Left kidney (tissue), 8 donors: ENCODE results near the gene ESR1. TPM values are rescaled to one million over a fixed set of nuclear protein-coding genes. Genes with fewer than 3 reads are reported as not detected.

Experiments
- DNase-seq: peaks from one replicate; pipeline ENCODE4 v3.0.0-alpha.2; 2013
- long read RNA-seq, 8 donors: transcript quantifications; one replicate each; lab custom pipeline, GENCODE V29; 2026
- polyA plus RNA-seq: library from polyadenylated mRNA; unstranded; fragments of 120-200 nt; gene quantifications from one replicate; pipeline ENCODE4 v1.2.1, GENCODE V29; 2013; ENCODE audit not compliant: insufficient read length

The ESR1 gene
- 2.1 TPM for polyA plus RNA-seq
- long read RNA-seq, donor 1, result 0 reads
- long read RNA-seq, donor 2, result 0 reads
- long read RNA-seq, donor 3, result 0 reads
- long read RNA-seq, donor 4, result 0 reads
- long read RNA-seq, donor 5, result 0 reads
- long read RNA-seq, donor 6, result 0 reads
- long read RNA-seq, donor 7, result 0 reads
- long read RNA-seq, donor 8, result 0 reads

DNA sequence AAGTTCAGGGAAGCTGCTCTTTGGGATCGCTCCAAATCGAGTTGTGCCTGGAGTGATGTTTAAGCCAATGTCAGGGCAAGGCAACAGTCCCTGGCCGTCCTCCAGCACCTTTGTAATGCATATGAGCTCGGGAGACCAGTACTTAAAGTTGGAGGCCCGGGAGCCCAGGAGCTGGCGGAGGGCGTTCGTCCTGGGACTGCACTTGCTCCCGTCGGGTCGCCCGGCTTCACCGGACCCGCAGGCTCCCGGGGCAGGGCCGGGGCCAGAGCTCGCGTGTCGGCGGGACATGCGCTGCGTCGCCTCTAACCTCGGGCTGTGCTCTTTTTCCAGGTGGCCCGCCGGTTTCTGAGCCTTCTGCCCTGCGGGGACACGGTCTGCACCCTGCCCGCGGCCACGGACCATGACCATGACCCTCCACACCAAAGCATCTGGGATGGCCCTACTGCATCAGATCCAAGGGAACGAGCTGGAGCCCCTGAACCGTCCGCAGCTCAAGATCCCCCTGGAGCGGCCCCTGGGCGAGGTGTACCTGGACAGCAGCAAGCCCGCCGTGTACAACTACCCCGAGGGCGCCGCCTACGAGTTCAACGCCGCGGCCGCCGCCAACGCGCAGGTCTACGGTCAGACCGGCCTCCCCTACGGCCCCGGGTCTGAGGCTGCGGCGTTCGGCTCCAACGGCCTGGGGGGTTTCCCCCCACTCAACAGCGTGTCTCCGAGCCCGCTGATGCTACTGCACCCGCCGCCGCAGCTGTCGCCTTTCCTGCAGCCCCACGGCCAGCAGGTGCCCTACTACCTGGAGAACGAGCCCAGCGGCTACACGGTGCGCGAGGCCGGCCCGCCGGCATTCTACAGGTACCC lies at the start of gene ESR1:
Gene ESR1 (plus strand): TSS at position 170 of the 858 bp plus-strand sequence. CDS start 231 bp downstream, at position 401.
- no peak for DNase-seq

DNA sequence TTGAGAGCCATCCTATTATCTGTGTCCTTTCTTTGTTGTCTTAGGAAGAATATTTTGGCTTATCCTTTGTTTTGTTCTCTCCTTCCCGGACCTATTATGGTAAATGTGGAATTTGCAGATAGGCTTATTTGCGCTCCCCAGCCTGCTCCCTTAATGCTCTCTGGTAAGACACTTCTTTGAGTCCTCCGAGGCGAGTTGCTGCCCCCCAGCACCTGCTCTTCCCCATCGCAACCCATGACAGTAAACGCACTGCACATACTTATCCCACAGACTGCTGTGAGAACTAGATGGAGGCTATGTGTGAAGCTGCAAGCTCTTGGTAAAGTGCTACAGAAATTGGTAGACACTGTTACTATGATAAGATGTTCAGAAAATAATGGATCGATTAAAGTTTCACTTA lies 47.0 kb upstream of the ESR1 start:
- DNase-seq, result no peak

DNA sequence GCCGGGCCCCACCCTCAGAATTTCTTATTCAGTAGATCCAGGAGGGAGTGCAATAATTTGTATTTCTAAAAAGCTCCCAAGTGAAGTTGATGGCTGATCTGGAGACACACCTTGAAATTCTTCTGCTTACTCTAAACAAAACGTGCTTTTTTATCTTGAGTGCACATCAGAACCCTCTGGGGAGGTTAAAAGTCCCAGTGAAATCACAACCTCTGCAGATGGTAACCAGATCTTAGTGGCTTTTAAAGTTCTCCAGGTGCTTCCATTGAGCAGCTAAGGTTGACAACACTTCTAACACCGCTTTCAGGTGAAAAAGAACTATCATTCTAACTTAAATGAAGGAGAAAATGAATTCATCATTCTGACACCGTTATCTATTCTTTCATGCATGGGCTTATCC lies 45.6 kb upstream of the ESR1 start:
- no peak for DNase-seq

DNA sequence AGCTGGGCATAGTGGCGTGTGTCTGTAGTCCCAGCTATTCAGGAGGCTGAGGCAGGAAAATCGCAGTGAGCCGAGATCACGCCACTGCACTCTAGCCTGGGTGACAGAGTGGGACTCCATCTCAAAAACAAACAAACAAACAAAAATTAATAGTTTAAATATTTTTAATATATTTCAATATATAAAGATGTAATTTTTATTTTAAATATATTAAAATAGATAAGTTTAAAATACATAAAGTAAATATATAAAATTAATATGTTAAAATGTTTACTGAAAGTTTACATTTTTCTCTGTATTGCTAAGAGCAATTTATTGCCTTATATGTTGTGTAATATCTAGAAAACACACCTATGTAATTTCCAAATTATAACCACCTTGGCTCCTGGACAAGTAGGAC lies 44.7 kb upstream of the ESR1 start:
- DNase-seq, result no peak

DNA sequence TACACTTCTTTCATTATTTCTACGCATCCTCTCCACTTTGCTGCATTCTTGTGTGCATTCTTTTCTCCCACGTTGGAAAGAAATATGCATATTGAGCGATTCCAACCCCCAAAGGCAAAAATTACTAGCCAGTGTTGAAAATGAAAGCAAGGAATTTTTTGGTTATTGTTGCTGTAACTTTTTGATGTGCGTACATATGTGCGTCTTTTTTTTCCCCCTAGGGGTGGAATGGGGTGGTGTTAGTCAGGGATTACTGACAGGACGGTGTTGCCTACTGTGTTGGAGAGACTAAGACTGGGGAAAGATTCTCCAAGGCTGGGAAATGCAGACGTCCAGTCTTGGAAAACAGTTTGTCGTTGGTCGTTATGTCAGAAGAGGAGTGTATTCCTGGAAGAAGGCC lies 44.2 kb upstream of the ESR1 start:
- no peak for DNase-seq

DNA sequence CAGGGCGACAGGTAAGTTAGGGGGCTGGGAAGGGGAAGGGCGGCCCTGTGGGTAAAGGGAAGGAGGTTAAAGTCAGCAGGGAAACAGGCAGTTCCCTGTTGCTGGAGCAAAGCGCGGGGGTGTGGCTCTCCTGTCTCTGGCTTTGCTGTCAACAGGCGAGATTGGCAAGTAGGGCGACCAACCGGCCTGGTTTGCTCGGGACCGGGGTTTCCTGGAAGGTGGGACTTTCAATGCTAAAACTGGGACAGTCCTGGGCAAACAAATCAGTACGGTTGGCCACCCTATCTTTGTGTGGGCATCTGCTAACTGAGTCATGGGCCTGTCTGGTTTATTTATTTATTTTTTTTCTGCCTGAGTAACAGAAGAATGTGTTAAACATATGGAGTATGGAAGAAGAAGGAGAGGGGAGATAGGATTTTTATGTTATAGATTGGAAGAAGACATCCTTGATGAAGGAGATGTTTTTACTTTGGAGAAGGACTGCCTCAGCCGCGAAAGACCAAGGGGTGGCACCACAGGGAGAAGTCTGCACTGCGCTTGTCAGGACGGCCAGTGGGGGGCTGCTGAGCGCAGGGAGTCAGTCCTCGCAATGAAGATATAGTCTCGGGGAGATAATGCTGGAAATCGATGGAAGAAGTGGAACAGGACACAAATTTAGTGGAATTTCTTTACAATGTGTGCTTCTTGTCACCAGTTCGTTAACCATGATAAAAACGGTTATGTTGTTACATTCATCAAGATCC lies 43.4 kb upstream of the ESR1 start:
- DNase-seq, result peak; percentile 39

DNA sequence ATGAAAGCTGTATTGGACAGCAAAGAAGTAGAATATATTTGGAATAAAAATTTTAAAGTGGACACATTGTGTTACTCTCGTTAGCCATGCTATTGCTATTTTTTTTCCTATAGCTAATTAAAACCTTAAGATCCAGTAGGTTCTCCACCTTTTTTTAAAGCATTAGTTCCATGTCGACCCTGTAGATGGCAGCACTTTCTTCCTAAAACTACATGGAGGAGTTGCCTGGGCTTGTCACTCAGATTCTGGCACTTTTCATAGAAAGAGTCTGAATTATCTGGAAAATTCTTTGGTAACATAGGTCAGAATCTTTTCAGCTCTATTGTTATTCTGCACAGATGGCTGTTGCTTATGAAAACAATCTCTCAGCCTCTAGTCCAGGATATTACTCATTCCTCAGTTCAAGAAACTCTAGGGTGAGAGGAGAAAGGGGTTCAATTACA lies 42.0 kb upstream of the ESR1 start:
- peak; percentile 72 for DNase-seq

DNA sequence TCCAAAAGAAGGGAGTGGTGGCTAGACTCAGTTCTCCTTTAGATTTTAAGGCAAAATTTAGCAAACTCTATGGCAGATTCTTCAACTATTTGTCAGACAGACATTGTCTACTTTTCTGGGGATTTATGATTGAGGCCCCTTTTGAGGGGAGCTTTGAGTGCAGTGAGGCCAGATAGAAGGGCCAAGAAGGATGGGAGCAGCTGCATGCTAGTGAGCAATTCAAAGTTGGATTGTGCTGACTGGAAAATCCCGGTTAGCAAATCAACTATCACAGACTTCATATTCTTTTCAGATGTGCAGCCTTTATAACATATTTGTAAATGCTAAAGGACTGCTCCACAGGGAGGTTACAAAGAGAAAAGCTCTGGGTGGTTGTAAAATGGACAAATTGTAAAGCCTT lies 35.0 kb upstream of the ESR1 start:
- DNase-seq, result no peak

DNA sequence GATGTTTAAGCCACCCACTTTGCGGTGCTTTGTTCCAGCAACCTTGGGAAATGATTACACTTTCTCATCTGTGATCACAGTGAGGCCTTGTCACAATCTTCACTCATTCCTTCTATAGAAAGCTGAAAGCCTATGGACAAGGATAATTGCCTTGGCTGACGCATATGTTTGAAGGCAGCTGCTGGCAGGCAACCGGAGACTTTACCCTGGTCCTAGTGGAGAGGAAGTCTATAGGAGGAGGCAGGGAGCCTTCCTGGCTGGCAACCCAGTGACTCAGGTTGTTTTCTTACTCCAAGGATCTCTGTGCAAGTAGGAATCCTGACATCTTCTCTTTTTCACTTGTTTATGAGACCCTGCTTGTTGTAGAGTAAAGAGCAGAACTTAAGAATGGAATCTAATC lies 34.1 kb upstream of the ESR1 start:
- no peak for DNase-seq

DNA sequence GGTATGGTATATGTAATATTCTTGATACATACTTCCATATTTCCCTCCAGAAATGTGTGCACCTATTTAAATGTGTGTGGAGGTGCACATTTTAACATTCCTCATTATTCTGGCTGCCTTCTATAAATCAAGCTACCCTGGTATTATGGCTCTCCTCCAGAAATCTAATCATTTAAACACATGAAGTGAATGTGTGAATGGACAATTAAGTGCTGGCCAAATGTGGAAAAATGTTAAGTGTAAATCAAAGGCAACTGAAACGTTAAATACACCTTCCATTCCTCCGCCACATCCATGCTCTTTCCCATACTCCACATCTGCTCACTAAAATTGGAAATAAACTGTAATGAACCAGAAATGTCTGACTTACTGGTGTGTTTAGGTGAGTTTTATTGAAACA lies 24.9 kb upstream of the ESR1 start:
- DNase-seq, result no peak

DNA sequence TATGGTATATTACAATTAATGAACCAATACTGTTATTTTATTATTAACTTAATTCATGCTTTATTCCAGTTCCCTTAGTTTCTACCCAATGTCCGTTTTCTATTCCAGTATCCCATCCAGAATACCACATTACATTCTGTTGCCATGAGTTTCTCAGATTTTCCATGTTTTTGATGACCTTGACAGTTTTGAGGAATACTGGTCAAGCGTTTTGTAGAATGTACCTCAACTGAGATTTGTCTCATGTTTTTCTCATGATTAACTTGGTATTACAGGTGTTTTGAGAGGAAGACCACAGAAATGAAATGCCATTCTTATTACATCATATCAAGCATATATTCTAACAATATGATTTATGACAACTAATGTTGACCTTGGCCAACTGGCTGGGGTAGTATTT lies 23.8 kb upstream of the ESR1 start:
- no peak for DNase-seq

DNA sequence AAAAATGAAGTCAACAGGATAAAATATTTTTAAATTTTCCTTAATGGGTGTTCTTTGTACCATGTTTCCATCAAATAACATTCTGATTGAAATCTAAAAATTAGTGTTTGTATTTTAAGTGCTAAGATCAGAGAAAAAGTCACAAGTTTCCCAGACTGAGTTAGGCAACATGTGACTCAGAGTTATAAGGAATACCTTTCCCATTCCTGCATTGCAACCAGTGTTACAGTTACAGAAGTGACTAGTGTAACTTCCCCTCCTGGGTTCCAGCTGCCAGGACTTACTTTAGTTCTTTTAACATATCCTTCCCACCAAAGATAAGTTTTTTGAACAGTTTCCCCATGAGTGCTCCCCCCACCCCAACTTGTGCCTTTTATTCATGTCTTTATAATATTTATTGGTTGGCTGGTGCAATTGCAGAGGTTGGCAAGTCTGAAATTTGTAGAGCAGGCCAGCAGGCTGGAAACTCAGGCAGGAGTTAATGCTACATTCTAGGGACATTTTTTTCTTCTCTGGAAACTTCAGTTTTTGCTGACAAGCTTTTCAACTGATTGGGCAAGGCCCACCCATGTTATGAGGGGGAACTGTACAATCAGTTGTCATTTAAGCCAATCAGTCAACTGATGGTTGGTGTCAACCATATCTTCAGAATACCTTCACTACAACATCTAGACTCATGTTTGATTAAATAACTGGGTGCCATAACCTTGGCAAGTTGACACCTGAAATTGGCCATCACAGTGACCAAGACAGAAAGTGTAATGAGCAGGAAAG lies 22.9 kb upstream of the ESR1 start:
- DNase-seq, result no peak

DNA sequence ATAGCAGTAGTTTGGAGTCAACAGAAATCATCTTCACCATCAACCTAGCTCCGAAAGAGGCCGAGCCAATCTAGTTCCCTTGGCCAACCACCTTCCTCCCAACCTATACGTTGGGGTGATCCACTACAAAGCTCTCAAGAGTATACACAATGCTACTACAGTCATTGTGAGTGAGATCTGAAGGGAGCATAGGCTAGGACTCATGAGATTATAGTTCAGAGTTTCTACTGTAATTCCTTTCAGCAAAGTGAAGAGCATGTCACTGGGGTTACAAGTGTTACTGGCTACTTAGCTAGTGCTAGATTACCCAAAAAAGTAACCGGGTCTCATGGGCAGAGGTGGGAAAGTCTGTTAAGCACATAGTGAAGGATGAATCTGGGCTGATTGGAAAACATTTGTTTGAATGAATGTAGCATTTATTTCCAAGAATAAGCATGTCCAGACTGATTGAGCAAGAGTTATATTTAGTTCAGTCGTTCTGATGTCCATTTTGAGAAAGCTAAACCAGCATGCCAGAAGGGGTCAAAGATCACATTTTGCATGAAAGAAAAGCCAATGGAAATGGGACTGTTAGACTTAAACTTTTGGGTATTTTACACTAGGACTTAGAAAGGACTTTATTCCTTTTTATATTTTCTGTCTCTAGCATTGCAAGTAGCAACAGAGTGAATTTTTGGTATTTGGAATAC lies 10.5 kb upstream of the ESR1 start:
- DNase-seq, result no peak

DNA sequence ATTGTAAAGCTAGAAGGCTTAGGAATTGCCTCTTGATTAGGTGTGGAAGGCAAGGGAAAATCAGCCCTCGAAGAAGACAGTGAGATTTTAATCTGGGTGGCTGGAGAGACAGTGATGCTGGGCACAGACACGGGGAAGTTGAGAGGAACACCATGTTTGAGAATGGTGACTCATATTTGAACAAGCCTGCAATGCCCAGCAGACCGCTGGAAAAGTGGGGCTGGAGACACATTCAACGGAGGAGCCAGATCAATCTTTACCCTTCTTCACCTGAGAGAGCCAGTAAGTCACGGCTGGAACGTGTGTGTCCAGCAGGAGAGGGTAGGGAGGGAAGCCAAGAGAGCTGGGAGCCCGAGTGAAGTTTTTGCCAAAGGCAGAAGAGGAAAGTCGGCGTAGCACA lies 3.7 kb upstream of the ESR1 start:
- DNase-seq, result no peak

DNA sequence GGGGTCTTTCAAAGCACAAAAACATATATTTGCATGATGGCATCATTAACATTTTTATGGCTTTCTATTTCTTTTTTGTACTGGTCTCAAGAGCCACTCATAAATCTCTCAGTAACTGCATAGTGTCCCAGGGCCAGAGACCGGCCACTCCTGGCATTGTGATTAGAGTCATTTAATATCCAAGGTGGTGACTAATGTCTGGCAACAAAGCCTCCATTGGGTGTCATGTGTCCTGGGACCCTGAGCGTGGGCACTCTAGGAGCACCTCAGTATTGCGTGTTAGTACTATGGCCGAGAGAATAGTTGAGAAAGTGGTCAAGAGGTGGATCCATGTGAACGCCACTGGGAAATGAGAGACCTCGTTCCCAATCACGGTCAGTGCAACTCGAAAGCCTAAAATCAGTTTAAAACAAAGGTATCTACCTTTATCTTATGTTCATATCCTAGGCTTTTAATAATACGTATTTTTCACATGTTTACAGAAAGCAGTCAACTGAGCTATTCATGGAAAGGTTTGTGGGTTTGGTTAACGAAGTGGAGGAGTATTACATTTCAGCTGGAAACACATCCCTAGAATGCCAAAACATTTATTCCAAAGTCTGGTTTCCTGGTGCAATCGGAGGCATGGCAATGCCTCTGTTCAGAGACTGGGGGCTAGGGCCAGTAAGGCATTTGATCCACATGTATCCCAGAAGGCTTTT lies 2.7 kb upstream of the ESR1 start:
- DNase-seq, result no peak

DNA sequence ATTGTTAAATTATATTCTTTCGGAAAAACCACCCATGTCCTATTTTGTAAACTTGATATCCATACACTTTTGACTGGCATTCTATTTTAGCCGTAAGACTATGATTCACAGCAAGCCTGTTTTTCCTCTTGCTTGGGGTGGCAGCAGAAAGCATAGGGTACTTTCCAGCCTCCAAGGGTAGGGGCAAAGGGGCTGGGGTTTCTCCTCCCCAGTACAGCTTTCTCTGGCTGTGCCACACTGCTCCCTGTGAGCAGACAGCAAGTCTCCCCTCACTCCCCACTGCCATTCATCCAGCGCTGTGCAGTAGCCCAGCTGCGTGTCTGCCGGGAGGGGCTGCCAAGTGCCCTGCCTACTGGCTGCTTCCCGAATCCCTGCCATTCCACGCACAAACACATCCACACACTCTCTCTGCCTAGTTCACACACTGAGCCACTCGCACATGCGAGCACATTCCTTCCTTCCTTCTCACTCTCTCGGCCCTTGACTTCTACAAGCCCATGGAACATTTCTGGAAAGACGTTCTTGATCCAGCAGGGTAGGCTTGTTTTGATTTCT lies 2.1 kb upstream of the ESR1 start:
- DNase-seq, result no peak

DNA sequence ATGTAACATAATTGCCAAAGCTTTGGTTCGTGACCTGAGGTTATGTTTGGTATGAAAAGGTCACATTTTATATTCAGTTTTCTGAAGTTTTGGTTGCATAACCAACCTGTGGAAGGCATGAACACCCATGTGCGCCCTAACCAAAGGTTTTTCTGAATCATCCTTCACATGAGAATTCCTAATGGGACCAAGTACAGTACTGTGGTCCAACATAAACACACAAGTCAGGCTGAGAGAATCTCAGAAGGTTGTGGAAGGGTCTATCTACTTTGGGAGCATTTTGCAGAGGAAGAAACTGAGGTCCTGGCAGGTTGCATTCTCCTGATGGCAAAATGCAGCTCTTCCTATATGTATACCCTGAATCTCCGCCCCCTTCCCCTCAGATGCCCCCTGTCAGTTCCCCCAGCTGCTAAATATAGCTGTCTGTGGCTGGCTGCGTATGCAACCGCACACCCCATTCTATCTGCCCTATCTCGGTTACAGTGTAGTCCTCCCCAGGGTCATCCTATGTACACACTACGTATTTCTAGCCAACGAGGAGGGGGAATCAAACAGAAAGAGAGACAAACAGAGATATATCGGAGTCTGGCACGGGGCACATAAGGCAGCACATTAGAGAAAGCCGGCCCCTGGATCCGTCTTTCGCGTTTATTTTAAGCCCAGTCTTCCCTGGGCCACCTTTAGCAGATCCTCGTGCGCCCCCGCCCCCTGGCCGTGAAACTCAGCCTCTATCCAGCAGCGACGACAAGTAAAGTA lies 547 bp upstream of the ESR1 start:
- no peak for DNase-seq

DNA sequence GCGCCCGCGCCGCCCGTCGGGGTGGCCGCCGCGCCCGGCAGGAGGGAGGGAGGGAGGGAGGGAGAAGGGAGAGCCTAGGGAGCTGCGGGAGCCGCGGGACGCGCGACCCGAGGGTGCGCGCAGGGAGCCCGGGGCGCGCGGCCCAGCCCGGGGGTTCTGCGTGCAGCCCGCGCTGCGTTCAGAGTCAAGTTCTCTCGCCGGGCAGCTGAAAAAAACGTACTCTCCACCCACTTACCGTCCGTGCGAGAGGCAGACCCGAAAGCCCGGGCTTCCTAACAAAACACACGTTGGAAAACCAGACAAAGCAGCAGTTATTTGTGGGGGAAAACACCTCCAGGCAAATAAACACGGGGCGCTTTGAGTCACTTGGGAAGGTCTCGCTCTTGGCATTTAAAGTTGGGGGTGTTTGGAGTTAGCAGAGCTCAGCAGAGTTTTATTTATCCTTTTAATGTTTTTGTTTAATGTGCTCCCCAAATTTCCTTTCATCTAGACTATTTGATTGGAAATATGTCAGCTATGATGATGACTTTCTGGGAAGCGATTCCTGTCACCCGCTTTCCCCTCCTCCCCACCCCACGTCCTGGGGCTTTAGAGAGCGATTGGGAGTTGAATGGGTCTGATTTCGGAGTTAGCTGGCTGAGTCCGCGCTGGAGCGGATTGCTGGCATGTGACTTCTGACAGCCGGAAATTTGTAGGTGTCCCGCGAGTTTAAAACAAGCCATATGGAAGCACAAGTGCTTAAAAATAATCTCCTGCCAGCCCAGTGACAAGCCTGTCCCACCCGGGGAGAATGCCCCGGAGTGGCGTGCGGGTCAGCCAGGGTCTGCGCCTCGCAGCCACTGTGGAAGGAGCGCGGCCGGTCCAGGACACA lies 1.1 kb downstream of the ESR1 start:
- DNase-seq, result no peak

DNA sequence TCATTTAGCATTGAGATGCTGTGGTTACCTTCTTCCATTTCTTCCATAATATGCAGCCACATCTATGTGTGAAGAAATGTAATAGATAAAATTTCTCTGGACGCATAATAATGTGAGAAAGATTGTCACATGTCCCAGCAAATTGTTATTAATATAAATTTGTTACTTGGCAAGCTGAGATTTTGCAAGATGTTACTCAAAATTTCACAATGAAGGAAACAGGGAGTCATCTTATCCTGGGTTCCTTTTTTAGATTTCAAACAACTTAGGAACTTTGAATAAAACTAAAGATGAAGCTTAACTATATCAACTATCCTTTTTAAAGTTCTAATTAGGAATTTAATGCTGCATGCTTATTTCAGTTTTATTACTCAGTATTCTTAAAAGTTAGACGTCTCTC lies 3.6 kb downstream of the ESR1 start:
- no peak for DNase-seq
